GM13976 (cell line): ENCODE measurements around the gene GTSF1L.
A peak's percentile ranks its signal among the peaks of the same experiment; 100 is the strongest.

Source experiments
- DNase-seq: peaks from one replicate; pipeline ENCODE4 v3.0.0; 2012; ENCODE audit warnings: low spot score
- CTCF ChIP-seq: IDR thresholded peaks from 2 replicates; pipeline ENCODE4 v1.5.1; 2012; ENCODE audit warnings: borderline replicate concordance, mild to moderate bottlenecking; ENCODE audit not compliant: insufficient read depth; ENCODE audit errors: extremely low read depth, missing control alignments, control extremely low read depth
- in situ Hi-C: fragments of 300-500 bp; cut with MboI; formaldehyde crosslinking; loops from one replicate; pipeline ENCODE4 v1.12.0; 2022; ENCODE audit warnings: low sequenced_read_pairs, mixed read lengths, inconsistent platforms; ENCODE audit not compliant: unreplicated experiment

Gene GTSF1L

GRCh38 chr20:43736588-43737158 lies 9.9 kb upstream of the GTSF1L start:
- in situ Hi-C loops: no loop called here
- TF ChIP-seq CTCF: no peak
- DNase-seq: peak; percentile 75

DNA sequence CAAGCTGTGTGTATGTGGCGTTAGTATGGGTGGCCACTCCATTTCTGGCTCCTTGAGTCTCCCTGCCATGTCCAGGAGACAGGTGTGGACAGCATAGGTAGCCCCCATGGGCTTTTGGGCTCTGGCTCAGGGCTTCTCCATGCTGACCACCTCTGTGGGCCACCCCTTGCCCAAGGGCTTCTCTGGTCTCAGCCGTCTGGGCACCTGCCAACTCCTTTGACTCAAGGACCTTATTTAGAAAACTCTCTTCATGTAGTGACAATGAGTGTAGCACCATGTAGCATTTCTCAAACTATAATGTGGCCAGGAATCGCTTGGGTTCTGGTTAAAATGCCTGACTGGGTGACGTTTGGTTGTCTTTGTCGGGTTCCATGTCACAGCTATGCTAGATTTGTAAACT lies 5.1 kb upstream of the GTSF1L start:
- TF ChIP-seq CTCF: no peak
- in situ Hi-C loops: no loop called here
- no peak for DNase-seq

DNA sequence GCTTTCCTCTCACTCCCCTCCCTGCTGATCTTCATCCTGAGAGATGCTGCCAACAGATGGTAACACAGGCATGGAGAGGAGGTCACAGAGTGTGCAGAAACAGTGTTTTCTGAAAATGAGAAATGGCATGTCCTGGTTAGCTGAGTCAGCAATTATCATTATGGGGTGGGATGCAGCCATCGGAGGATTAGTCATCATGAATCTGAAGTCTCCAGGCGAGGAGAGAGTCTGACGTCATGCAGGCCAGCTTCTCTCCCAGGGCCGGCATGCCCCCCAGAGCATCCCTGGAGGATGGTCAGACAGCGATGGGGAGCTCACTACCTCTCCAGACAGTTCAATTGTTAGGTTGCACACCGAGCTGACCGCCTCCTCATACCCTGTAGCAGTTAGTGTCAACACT lies 4.7 kb upstream of the GTSF1L start:
- DNase-seq: no peak
- no peak for TF ChIP-seq CTCF
- in situ Hi-C loops: no loop called here

GRCh38 chr20:43728686-43729255 lies 2.0 kb upstream of the GTSF1L start:
- TF ChIP-seq CTCF: no peak

DNA sequence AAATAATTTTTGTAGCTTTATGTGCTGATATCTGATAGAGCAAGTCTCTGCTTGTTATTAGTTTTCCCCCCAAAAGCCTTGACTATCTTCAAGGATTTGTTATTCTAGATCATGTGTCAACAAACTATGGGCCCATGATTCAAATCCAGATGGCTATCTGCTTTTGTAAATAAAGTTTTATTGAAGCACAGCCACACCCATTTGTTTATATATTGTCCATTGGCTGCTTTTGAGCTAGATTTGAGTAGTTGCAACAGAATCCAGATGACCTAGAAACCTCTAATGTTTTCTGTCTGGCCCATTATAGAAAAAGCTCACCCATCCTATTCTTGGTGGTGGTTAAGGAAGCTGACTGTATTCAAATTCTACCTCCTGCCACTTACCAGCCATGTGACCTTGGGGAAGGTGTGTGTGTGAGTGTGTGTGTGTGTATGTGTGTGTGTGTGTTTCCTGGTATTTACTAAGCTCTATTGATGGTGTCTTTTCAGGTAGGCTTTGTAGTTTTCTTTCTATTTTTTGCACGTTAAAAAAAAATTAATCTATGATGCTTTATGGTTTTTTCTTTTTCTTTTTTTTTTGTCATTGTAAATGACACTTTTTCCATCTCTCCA lies 1.3 kb upstream of the GTSF1L start:
- TF ChIP-seq CTCF: no peak
- DNase-seq: no peak
- in situ Hi-C loops: no loop called here

More at GRCh38 chr20:43728686-43729255, 2.0 kb upstream of the GTSF1L start:
- DNase-seq: no peak
- in situ Hi-C loops: no loop called here

GRCh38 chr20:43726333-43726732 lies 469 bp downstream of the GTSF1L start:
- in situ Hi-C loops: no loop called here
- TF ChIP-seq CTCF: no peak
- DNase-seq: no peak
